ENCODE results near the gene KLHL6.

Gene KLHL6

DNA sequence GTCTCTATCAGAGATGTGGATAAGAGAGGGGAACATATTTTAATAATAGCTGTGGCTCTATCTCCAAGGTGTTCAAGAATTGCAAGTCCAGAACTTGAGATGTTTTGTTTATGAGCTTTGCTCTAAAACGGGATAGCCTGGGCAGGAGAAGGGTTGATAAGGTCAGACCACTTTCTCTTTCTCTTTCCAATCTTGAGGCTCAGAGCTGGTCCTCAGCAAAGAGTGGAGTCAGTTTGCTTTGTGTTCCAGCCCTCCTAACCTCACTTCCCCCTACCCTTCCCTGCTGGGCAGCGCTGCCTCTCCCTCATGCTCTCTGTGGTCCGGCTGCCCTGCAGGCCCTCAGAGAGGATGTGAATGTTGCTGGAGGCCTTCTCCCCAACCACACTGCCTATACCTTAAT lies 13.8 kb downstream of the KLHL6 start:
- TF ChIP-seq, protein P1, sequence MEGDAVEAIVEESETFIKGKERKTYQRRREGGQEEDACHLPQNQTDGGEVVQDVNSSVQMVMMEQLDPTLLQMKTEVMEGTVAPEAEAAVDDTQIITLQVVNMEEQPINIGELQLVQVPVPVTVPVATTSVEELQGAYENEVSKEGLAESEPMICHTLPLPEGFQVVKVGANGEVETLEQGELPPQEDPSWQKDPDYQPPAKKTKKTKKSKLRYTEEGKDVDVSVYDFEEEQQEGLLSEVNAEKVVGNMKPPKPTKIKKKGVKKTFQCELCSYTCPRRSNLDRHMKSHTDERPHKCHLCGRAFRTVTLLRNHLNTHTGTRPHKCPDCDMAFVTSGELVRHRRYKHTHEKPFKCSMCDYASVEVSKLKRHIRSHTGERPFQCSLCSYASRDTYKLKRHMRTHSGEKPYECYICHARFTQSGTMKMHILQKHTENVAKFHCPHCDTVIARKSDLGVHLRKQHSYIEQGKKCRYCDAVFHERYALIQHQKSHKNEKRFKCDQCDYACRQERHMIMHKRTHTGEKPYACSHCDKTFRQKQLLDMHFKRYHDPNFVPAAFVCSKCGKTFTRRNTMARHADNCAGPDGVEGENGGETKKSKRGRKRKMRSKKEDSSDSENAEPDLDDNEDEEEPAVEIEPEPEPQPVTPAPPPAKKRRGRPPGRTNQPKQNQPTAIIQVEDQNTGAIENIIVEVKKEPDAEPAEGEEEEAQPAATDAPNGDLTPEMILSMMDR (IDR thresholded peaks at IDR 0.05; ENCODE audit: extremely low read depth, insufficient read depth, missing control alignments), result no peak
- no peak for DNase-seq (ENCODE audit: low spot score)
- in situ Hi-C loops (cut with MboI; ENCODE audit: low pct_unique_long_range_greater_than_20kb, low sequenced_read_pairs, unreplicated experiment), result no loop called here

DNA sequence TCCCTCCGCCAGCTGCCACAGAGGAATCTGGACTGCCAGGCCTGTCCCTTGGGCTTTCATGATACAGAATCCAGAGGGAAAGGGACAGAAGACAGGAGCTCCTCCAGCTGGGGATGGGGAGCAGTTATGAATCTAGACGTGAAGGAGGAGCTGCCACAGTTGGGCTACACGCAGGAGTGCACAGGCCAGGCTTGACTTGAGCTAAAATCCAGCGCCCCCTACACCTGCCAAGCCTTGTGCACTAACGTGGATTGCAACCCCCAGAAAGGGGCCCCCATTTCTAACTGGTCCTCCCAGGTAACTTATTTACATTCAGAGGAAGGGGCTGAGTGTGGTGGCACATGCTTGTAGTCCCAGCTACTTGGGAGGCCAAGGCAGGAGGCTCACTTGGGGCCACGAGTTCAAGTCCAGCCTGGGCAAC lies 14.3 kb downstream of the KLHL6 start:
- in situ Hi-C loops (cut with MboI; ENCODE audit: low pct_unique_long_range_greater_than_20kb, low sequenced_read_pairs, unreplicated experiment), result no loop called here
- no peak for DNase-seq (ENCODE audit: low spot score)

DNA sequence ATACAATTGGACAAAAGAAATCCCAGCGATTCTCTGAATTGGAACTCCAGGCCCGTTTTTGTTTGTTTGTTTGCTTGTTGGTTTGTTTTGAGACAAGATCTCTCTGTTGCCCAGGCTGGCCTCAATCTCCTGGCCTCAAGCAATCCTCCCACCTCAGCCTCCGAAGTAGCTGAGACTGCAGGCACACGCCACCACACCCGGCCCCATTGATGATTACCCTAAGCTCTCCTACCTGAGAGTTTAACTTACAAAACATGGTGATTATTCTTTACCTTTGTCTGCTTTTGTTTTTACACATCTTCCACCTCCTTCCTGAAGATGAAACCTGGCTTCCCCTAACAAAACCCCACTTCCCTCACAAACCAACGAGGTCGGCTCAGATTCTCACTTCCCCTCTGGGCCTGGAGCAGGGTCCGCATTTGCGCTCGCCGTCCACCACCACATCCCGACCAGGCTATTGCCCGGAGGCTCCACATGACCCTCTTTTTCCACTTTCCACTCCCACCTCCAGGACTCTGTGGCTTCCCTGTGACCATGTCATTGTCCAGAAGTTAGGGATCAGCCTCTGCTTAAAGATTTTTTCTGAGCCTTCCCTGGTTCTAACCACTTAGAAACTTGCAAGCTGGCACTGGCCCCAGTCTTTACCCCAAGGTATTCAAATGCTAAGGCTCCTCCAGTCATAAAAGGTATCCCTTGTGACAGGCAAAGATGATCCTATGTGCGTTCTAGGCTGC lies 14.8 kb downstream of the KLHL6 start:
- TF ChIP-seq, protein P1 (IDR thresholded peaks at IDR 0.05; ENCODE audit: extremely low read depth, insufficient read depth, missing control alignments), result no peak
- DNase-seq (ENCODE audit: low spot score), result no peak
- in situ Hi-C loops (cut with MboI; ENCODE audit: low pct_unique_long_range_greater_than_20kb, low sequenced_read_pairs, unreplicated experiment), result no loop called here

More for the DNA sequence above, 14.3 kb downstream of the KLHL6 start:
- TF ChIP-seq, protein P1 (IDR thresholded peaks at IDR 0.05; ENCODE audit: extremely low read depth, insufficient read depth, missing control alignments), result peak; percentile 34

DNA sequence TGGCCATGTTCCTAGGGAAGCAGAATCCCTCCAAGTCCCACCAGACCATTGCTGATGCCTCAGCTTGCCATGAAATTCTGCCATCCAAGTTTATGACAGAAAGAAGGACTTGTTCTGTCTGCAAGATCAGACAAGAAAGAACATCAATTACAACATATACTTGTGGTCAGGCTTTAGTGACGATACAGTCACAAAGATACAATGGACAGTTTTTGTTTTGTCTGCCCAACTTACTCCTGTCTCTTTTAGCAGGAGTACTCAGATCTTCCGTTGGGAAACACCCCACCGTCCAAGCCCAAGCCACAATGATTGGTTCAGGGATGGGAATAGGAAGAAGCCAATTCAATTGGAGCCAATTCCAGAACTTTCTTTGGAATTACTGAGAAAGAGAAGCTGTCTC lies 15.7 kb downstream of the KLHL6 start:
- in situ Hi-C loops (cut with MboI; ENCODE audit: low pct_unique_long_range_greater_than_20kb, low sequenced_read_pairs, unreplicated experiment), result no loop called here
- no peak for DNase-seq (ENCODE audit: low spot score)
- TF ChIP-seq, protein P1 (IDR thresholded peaks at IDR 0.05; ENCODE audit: extremely low read depth, insufficient read depth, missing control alignments), result no peak

DNA sequence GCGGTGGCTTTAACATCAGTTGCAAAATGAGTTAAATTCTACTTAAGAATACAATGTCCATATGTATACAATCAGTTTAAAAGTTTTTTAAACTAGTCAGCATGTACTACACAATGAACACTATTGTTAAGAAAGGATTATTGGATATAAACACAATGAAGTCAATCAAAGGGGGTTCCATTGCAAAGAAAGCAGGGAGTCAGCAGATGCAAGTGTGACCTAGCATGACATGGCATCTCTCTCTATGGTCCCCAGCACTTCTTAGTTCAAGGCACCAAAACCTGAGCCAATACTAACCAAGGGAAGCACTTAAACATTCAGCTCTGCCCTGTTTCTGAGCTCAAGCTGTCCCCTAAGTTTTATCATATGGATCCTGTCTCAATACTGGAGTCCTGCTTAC lies 17.0 kb downstream of the KLHL6 start:
- TF ChIP-seq, protein P1 (IDR thresholded peaks at IDR 0.05; ENCODE audit: extremely low read depth, insufficient read depth, missing control alignments), result no peak
- in situ Hi-C loops (cut with MboI; ENCODE audit: low pct_unique_long_range_greater_than_20kb, low sequenced_read_pairs, unreplicated experiment), result no loop called here
- DNase-seq (ENCODE audit: low spot score), result no peak

DNA sequence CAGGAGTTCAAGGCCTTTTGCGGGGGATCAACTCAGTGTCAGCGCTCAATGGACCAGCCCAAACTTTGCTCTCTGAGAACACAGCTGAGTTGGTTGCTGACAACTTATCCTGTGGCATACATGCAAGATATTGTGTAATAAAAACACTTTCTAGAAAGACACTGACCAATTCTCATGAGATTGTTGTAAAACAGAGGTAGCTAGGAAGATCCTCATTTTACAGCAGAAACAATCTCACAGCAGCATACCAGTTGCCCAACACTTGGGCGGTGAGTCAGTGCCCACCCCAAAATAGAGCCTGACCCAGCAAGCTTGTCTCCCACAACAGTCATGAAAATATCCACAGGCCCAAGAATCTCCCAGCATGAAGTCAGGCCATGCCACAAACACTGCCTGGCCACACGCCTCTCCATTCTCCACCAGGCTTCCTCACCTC lies 18.2 kb downstream of the KLHL6 start:
- DNase-seq (ENCODE audit: low spot score), result no peak
- in situ Hi-C loops (cut with MboI; ENCODE audit: low pct_unique_long_range_greater_than_20kb, low sequenced_read_pairs, unreplicated experiment), result no loop called here

More for the DNA sequence above, 18.2 kb downstream of the KLHL6 start:
- TF ChIP-seq, protein P1 (IDR thresholded peaks at IDR 0.05; ENCODE audit: extremely low read depth, insufficient read depth, missing control alignments), result no peak
